Muscle of leg (tissue), 11 donors: ENCODE measurements around the gene RAF1. TPM values are rescaled to one million over a fixed set of nuclear protein-coding genes. Genes with fewer than 3 reads are reported as not detected.
"Not testable (repeated sequence)": the region's sequence is repeated elsewhere in the genome, so short reads cannot be mapped to it uniquely, and the experiment has no call there.

ENCODE experiments used
- DNase-seq: peaks from one replicate; pipeline ENCODE4 v3.0.0; 2013
- H3K27ac ChIP-seq: one replicate; pipeline ENCODE4 v1.5.1; 2013; ENCODE audit warnings: mild to moderate bottlenecking, low read length, control low read depth
- H3K27me3 ChIP-seq: one replicate; pipeline ENCODE4 v1.6.1; 2013; ENCODE audit warnings: low read length; ENCODE audit not compliant: control insufficient read depth, insufficient read depth
- H3K36me3 ChIP-seq: one replicate; pipeline ENCODE4 v1.6.1; 2013; ENCODE audit warnings: low read length; ENCODE audit not compliant: control insufficient read depth, insufficient read depth
- H3K4me1 ChIP-seq: one replicate; pipeline ENCODE4 v1.6.1; 2013; ENCODE audit warnings: low read length; ENCODE audit not compliant: control insufficient read depth, insufficient read depth
- H3K4me3 ChIP-seq: one replicate; pipeline ENCODE4 v1.5.1; 2013; ENCODE audit warnings: low read length, control low read depth
- H3K9me3 ChIP-seq: replicated peaks from 2 replicates; pipeline ENCODE4 v1.6.1; 2013; ENCODE audit warnings: low read depth, low read length; ENCODE audit not compliant: control insufficient read depth
- WGBS: methylation state at CpG from one replicate; pipeline ENCODE4 v1.1.5; 2013; ENCODE audit warnings: missing lambda C conversion rate; ENCODE audit not compliant: insufficient coverage; 5-methylcytosine and 5-hydroxymethylcytosine counted together
- polyA plus RNA-seq, 8 donors: library from polyadenylated mRNA; unstranded; fragments of 120-200 nt; gene quantifications; one replicate each; pipeline versions ENCODE4 v1.2.1 to v1.2.3, GENCODE V29; 2013; ENCODE audit warnings: inconsistent platforms in 1 of 8, low replicate concordance in 1 of 8; ENCODE audit not compliant: insufficient read length in 8 of 8, insufficient read depth in 1 of 8
- total RNA-seq: library from RNA; stranded (reverse); fragments of 120-200 nt; gene quantifications from one replicate; pipeline ENCODE4 v1.2.4, GENCODE V29; 2013

RAF1 gene
- total and polyA plus RNA-seq, 9 donors = 80.0 to 113 (median 90.7) TPM

DNA sequence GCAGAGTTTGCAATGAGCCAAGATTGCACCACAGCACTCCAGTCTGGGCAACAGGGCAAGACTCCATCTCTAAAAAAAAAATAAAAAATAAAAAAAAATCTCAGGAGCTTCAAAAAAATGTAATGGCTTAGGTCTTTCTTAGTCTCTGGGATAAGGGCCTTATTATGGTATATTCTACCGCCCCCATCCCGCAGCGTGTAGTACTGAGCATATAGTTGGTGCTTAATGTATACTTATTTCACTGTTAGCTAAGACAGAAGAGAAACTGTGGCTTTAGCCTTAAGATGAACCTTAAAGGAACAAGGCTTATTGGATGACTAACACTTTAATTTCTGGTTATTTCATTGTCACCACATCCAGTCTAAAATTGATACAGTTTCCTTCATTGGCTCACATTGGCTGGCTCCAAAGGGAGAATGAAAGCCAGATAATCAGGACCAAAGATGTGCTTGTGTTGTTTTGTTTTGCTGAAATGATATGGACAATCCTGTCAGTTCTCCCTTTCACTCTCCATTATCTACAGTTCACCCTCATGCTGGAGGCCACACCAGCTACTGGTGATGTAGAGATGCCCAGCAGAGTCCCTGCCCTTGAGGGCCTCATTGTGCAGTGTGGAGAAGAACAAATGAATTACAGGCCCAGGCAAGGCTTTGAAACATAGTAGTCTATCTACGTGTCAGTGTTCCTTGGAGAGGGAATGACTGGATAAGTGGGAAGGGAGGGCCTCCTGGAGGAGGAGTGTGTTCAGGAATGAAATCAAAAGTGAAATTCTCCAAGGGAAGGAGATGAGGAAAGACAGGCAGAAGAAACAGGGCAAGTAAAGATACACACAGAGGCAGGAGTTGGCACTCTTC lies 17.4 kb upstream of the RAF1 start:
- WGBS = 60% methylated on average over 1 of the region's 4 CpGs
- Histone ChIP-seq H3K9me3 (no peaks in the 10 kb centered on the region), H3K4me1 (peaks cover 7% of the 10 kb centered on the region), H3K27me3 (no peaks in the 10 kb centered on the region), H3K4me3 (no peak overlapping the region), H3K36me3 (no peaks in the 10 kb centered on the region), H3K27ac (peak overlapping the region; percentile 29)
- DNase-seq = no peak

DNA sequence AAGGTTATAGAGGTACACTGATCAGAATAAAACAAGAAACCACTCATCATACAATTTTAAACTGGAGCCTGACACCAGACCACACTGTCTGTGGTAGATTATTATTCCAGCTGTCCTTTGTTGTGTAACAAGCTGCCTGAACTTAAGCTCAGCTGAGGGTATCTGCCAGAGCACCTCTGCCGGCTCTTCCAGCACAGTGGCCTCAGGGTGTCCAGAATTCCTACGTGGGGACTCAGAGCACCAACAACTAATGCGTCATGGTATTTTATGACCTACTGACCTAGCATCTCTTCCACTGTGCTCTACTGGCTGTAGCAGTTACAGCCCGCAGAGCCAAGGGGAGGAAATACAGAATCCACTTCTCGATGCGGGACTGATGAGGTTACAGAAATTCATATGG lies 15.6 kb upstream of the RAF1 start:
- peak; percentile 64 for DNase-seq

DNA sequence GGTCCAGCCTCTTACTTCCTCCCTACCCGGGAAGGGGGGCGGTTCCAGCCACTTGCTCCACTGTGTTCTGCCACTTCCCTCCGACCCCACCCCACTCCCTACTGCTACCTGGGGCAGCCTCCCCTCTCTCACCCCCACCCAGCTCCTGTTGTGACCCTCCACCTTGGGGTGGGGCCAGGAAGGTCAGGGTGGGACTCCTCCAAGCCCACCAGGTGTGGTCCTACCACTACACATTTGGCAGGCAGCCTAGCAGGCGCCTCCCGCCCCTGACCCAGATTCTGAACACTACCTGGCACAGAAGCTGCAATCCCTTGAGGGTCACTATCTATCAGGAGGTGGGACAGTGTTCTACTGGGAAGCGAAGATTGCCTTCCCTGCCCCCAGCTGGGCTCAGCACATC lies 13.7 kb upstream of the RAF1 start:
- H3K9me3 ChIP-seq = no peaks in the 10 kb centered on the region
- H3K4me1 ChIP-seq = peaks cover 7% of the 10 kb centered on the region
- no peaks in the 10 kb centered on the region for H3K27me3 ChIP-seq
- H3K27ac ChIP-seq = no peak overlapping the region
- 80% methylated on average over 1 of the region's 6 CpGs for WGBS
- H3K4me3 ChIP-seq = no peak overlapping the region
- H3K36me3 ChIP-seq = no peaks in the 10 kb centered on the region
- no peak for DNase-seq

More for the DNA sequence above, 15.6 kb upstream of the RAF1 start:
- H3K27me3 ChIP-seq = no peaks in the 10 kb centered on the region
- H3K4me3 ChIP-seq = no peak overlapping the region
- no peaks in the 10 kb centered on the region for H3K36me3 ChIP-seq
- peaks cover 7% of the 10 kb centered on the region for H3K4me1 ChIP-seq
- WGBS = 13% methylated on average over 1 of the region's 6 CpGs
- H3K27ac ChIP-seq = no peak overlapping the region
- H3K9me3 ChIP-seq = no peaks in the 10 kb centered on the region

DNA sequence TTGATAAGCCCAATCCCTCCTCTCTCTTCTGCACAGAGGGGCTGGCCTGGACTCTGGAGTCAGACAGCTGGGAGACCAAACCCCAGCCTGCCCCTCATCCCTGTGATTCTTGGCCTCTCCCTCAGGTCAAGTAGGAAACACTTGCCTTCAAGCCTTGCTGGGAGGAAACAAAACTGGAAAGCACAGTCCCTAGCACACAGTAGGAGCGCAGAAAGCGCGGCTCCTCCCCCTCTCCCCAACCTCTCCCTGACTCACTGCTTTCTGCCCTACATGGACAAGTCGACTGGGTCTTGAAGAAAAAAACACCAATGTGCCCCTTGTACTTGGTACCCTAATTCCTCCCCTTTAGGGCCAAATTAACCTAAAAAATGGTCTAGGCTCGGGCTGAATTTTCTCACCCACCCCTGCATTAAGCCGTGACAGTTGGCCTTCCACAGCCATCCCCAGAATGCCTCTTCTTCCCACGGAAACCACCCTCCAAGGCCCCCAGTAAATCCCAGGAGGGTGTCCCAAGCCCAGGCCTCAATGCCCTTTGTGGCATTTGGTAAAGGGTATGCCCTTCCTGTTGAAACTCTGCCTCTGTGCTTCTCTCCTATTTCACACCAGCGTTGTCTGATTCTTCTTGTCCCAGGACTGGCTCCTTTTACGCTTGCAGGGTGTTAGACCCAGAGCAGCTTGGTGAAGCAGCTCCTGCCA lies 11.3 kb upstream of the RAF1 start:
- Histone ChIP-seq H3K4me1 (no peaks in the 10 kb centered on the region), H3K36me3 (no peaks in the 10 kb centered on the region), H3K4me3 (no peak overlapping the region), H3K9me3 (no peaks in the 10 kb centered on the region), H3K27me3 (no peaks in the 10 kb centered on the region), H3K27ac (no peak overlapping the region)
- no peak for DNase-seq
- 88% methylated on average over 7 of the region's 9 CpGs for WGBS

DNA sequence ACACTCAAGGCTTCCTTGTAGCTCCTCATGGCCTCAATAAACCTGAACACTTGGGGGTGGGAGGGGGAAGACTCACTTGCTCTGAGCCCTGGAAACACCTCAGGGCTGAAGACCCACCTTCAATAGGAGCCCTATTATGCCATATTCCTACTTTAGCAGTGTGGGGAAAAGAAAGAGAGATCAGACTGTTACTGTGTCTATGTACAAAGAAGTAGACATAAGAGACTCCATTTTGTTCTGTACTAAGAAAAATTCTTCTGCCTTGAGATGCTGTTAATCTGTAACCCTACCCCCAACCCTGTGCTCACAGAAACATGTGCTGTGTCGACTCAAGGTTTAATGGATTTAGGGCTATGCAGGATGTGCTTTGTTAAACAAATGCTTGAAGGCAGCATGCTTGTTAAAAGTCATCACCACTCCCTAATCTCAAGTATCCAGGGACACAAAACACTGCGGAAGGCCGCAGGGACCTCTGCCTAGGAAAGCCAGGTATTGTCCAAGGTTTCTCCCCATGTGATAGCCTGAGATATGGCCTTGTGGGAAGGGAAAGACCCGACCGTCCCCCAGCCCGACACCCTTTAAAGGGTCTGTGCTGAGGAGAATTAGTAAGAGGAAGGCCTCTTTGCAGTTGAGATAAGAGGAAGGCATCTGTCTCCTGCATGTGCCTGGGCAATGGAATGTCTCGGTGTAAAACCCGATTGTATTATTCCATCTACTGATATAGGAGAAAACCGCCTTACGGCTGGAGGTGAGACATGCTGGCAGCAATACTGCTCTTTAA lies 10.2 kb upstream of the RAF1 start:
- H3K27ac ChIP-seq, H3K9me3 ChIP-seq, H3K27me3 ChIP-seq, DNase-seq, H3K4me3 ChIP-seq, H3K4me1 ChIP-seq, H3K36me3 ChIP-seq: not testable (repeated sequence)
- WGBS = 20% methylated on average over 1 of the region's 10 CpGs

DNA sequence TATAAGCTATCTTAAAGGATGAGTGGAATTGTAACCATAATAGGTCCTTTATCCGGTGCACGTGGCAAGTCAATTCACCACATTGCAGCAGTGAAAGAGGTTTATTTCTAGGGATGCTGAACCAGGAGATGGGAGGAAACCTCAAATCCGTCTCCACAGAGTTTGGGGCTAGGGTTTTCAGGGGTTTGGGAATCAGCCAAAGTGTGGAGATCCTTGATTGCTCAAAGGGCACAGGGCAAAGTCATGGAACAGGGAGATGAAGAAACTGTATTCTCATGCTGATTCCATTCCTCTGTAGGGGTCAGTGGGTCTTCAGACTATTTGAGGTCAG lies 7.2 kb upstream of the RAF1 start:
- WGBS = 80% methylated on average over 3 of the region's 3 CpGs

DNA sequence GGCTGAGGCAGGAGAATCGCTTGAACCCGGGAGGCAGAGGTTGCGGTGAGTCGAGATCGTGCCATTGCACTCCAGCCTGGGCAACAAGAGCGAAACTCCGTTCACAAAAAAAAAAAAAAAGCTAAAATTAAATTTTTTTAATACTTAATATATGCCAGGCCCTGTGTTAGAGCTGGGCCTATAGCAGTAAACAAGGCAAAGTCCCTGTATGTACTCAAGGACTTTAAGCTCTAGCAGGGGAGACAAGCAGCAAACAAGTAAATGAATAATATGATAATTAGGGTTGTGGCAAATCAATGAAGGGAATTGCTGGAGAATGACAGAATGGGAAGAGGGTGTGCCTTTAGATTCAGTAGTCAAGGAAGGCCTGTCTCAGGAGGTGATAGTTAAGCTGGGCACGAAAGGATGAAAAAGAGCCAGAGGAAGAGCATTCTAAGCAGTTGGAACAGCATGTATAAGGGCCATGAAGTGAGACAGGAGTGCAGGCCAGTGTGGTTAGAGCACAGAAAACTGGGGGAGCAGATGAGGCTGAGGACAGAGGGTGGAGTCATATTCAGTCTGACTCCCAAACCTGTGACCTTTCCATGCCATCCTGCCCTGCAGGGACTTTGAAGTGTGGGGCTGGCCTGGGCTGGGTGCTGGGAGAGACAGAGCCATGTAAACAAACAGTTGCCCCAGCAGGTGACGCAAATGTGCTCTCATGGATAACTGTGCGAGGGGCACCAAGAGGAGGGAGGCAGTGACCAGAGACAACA lies 6.6 kb upstream of the RAF1 start:
- no peak overlapping the region for H3K27ac ChIP-seq
- DNase-seq = no peak

More for the DNA sequence above, 7.2 kb upstream of the RAF1 start:
- DNase-seq = no peak
- Histone ChIP-seq H3K27ac (no peak overlapping the region), H3K9me3 (no peaks in the 10 kb centered on the region), H3K27me3 (no peaks in the 10 kb centered on the region), H3K36me3 (no peaks in the 10 kb centered on the region), H3K4me1 (no peaks in the 10 kb centered on the region), H3K4me3 (no peak overlapping the region)

DNA sequence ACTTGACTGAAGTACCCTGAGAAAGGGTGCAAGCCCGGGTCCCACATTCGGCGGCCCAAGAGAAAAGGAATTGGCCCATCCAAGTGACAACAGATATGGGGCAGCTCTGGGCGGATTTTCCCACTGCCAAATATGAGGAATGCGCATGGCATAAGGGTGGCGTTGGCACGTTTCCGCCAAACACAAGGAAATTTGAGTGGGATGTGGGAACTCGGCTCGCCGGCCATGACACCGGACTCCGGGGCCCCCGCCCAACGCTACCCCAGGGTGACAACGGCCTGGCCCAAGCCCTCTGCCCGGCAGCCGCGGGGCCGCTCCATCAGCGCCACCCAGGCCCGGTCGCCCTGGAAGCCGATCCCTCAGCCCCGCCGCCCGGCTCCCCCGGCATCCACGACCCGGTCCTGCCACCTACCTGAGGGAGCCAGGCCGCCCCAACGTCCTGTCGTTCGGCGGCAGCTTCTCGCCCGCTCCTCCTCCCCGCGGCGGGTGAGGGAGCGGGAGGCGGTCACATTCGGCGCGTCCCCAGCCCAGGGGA lies 449 bp downstream of the RAF1 start:
- peaks cover 8% of the 10 kb centered on the region for H3K4me1 ChIP-seq
- peak overlapping the region; percentile 99 for H3K4me3 ChIP-seq
- no peaks in the 10 kb centered on the region for H3K9me3 ChIP-seq
- peak overlapping the region; percentile 100 for H3K27ac ChIP-seq
- H3K36me3 ChIP-seq = no peaks in the 10 kb centered on the region
- no peaks in the 10 kb centered on the region for H3K27me3 ChIP-seq
- under 1% methylated on average over 45 of the region's 45 CpGs for WGBS
- peak; percentile 62 for DNase-seq

More for the DNA sequence above, 6.6 kb upstream of the RAF1 start:
- no peaks in the 10 kb centered on the region for H3K36me3 ChIP-seq
- no peak overlapping the region for H3K4me3 ChIP-seq
- WGBS = 85% methylated on average over 3 of the region's 10 CpGs
- H3K9me3 ChIP-seq = no peaks in the 10 kb centered on the region
- no peaks in the 10 kb centered on the region for H3K4me1 ChIP-seq
- no peaks in the 10 kb centered on the region for H3K27me3 ChIP-seq

DNA sequence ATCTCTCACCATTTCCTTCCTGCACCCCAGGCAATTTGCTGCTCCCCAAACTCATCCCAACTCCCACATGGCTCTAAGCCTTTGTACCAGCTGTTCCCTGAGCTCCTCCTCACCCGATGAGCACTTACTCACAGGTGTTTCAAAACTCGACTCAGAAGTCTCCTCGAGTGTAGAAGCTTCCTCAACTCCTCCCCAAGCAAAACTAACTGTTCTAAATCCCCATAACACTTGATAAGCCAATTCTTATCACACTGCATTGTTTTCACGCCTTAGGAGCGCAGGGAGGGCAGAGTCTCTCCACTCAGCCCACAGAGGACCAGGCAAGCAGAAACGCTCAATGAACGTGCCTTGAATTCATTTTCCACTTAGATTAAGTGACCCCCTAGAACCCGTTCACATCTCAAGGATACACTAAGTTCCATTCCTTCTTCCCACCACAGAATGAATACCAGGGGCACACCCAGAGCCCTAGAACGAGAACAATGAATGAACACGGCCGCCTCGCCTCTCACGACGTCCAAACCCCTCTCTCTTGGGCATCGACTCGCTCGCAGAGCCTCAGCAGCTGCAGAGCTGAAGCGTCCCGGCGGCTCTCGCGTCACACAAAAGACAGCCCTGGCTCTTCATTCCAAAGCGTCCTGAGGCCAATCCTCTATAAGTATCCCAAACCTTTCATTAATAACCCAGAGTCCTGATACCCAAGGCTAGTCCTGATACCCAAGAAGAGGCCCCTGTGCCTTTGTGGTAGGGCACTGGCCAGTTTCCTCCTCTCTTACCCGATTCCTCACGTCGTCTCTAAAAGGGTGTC lies 1.1 kb downstream of the RAF1 start:
- H3K4me1 ChIP-seq = peaks cover 12% of the 10 kb centered on the region
- DNase-seq = peak; percentile 80
- WGBS = 0% methylated on average over 18 of the region's 26 CpGs

More for the DNA sequence above, 1.1 kb downstream of the RAF1 start:
- Histone ChIP-seq H3K27ac (peak overlapping the region; percentile 100), H3K36me3 (no peaks in the 10 kb centered on the region), H3K9me3 (no peaks in the 10 kb centered on the region), H3K4me3 (peak overlapping the region; percentile 99), H3K27me3 (no peaks in the 10 kb centered on the region)
